K562 treated with DMSO at 1 percent for 48 hours (cell line): ENCODE data around the gene GNAL. TPM values are rescaled to one million over a fixed set of nuclear protein-coding genes. Genes with fewer than 3 reads are reported as not detected.

Experiments used
- total RNA-seq: library from RNA; unstranded; fragments of 300-600 nt; gene quantifications from 2 replicates; pipeline ENCODE4 v1.2.3, GENCODE V29; 2022; ENCODE audit warnings: low replicate concordance; ENCODE audit errors: extremely low read depth

Gene GNAL
- total RNA-seq: not detected in 2 replicates

DNA sequence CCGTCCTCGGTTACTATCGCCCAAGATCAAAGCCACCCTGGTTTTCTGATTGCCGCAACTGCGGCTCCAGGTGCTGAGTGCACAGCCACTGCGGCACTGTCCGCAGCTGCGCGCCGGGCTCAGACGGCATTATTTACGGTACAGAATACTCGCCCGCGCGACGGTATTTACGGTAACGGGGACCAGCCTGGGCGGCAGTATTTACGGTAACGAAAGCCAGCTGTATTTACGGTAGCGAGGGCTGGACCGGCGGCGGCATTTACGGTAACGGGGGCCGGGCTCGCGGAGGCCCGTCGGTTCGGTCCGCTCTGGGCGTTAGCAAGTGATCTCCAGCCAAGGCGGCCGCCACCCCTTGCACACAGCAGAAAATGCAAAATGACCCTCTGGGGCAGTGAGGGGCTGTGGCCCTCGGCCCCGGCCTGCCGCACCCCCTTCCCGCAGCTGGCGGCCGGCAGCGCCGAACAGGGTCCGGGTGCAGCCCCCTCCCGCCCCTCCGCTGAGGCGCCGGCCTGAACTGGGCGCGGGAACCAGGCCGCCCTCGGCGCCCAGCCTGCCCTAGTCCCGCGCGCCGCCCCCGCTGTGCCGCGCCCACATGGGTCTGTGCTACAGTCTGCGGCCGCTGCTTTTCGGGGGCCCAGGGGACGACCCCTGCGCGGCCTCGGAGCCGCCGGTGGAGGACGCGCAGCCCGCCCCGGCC is at the start of gene GNAL:
TSS of gene GNAL (plus strand) at position 293 of the 697 bp plus-strand sequence. CDS start at position 593, 300 bp downstream.

DNA sequence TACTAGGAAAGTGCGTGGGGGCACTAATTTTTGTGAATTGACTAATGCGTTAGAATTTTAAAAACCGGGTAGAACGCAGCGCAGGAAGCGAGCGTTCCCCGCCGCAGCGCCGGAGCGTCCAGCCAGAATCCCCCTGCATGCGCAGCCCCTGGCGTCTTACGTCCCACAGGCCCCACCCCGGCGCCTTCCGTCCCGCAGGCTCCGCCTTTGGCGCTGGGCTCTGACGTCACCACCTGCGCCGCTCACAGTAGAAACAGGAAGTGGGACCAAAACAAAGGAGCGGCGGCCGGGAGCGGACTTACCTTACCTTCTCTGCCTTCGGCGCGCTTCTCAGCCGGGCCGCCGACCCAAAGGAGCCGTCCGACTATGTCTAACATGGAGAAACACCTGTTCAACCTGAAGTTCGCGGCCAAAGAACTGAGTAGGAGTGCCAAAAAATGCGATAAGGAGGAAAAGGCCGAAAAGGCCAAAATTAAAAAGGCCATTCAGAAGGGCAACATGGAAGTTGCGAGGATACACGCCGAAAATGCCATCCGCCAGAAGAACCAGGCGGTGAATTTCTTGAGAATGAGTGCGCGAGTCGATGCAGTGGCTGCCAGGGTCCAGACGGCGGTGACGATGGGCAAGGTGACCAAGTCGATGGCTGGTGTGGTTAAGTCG is 162.2 kb downstream of the GNAL start, which contains the start of gene CHMP1B:
TSS of gene CHMP1B (plus strand) at position 268 of the 660 bp plus-strand sequence. CDS start at position 367, 99 bp downstream.

GRCh38 chr18:11908182-11909060 is 219.4 kb downstream of the GNAL start, which contains the start of gene MPPE1:
Gene MPPE1, minus strand, starts transcription at chr18:11908317. Its CDS starts 11,053 bp downstream, at chr18:11897264.

Other genes with a start within 250 kb of the GNAL start
- gene SLC35G4, start 79.7 kb upstream of the GNAL start, total RNA-seq: not detected in 2 replicates
- gene CHMP1B, start 162.1 kb downstream of the GNAL start, total RNA-seq: not detected in 2 replicates
- gene MPPE1, start 219.1 kb downstream of the GNAL start, total RNA-seq: not detected in 2 replicates